Posterior cingulate gyrus (tissue), 11 donors: ENCODE measurements around the gene PGBD5.

Experiments
- DNase-seq, 10 donors: peaks; one replicate each; pipeline versions ENCODE4 v3.0.0 to v3.0.0-alpha.2; 2020 to 2021; ENCODE audit warnings: mixed read lengths in 3 of 10
- intact Hi-C: fragments of 100-400 bp; cut with DNase I; formaldehyde crosslinking; loops from one replicate; pipeline ENCODE4 v1.15.1; 2023

Gene PGBD5

GRCh38 chr1:230400007-230400344 is 26.2 kb downstream of the PGBD5 start:
- intact Hi-C loops = no loop called here

GRCh38 chr1:230399321-230400006 is 26.7 kb downstream of the PGBD5 start:
- intact Hi-C loops = no loop called here
- peak in 9 of 10 donors; percentile 42 to 94 (median 71) for DNase-seq

More at GRCh38 chr1:230400007-230400344, 26.2 kb downstream of the PGBD5 start:
- peak in 2 of 10 donors; percentile 47 to 90 for DNase-seq

DNA sequence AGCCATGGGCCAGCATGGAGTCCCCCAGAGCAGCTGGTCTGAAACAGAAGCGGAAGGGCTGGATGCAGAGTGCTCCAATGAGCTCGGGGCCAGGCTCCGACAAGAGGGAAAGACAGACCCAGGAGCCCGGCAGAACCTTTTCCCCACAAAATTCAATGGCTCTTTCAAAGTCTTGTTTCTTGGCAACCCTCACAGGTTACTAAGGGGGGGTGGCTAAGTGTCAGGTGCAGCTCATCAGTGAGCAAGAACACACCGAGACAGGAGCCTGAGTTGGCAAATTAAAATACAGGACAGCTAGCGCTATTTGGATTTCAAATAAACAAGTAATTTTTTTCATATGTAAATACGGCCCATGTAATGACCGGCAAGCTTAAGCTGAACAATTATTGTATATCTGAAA is 27.3 kb downstream of the PGBD5 start:
- no peak for DNase-seq
- intact Hi-C loops = no loop called here

GRCh38 chr1:230396966-230397365 is 29.2 kb downstream of the PGBD5 start:
- intact Hi-C loops = no loop called here
- no peak for DNase-seq

DNA sequence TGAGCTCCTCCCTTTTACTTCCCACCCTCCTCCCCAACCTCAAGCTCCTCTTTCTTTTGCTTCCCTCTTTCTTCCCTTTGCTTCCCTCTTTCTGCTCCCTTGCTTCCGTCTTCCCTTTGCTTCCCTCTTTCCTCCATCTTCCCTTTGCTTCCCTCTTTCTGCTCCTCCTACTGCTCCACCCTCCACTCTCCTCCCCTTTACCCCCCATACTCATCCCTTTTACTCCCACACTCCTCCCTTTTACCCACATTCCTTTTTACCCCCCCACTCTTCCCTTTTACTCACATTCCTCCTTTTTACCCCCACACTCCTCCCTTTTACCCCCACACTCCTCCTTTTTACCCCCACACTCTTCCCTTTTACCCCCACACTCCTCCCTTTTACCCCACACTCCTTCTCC is 30.2 kb downstream of the PGBD5 start:
- DNase-seq = no peak
- intact Hi-C loops = no loop called here

DNA sequence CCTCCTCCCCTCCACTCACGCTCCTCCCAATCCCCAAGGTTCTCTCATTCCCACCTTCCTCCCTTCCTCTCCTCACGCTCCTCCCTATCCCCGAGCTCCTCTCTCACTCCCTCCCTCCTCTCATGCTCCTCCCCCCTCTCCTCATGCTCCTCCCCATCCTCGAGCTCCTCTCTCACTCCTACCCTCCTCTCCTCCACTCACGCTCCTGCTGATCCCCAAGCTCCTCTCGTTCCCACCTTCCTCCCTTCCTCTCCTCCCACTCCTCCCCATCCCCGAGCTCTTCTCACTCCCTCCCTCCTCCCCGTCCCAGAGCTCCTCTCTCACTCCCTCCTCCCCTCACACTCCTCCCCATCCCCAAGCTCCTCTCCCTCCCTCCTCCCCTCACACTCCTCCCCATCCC is 31.4 kb downstream of the PGBD5 start:
- intact Hi-C loops = no loop called here
- DNase-seq = no peak

GRCh38 chr1:230394134-230394533 is 32.0 kb downstream of the PGBD5 start:
- DNase-seq = no peak
- intact Hi-C loops = no loop called here

GRCh38 chr1:230393722-230394121 is 32.4 kb downstream of the PGBD5 start:
- peak in 1 of 10 donors; percentile 89 for DNase-seq
- intact Hi-C loops = no loop called here

GRCh38 chr1:230392920-230393521 is 33.1 kb downstream of the PGBD5 start:
- no peak for DNase-seq
- intact Hi-C loops = no loop called here

GRCh38 chr1:230392536-230392909 is 33.6 kb downstream of the PGBD5 start:
- DNase-seq = no peak
- intact Hi-C loops = no loop called here

DNA sequence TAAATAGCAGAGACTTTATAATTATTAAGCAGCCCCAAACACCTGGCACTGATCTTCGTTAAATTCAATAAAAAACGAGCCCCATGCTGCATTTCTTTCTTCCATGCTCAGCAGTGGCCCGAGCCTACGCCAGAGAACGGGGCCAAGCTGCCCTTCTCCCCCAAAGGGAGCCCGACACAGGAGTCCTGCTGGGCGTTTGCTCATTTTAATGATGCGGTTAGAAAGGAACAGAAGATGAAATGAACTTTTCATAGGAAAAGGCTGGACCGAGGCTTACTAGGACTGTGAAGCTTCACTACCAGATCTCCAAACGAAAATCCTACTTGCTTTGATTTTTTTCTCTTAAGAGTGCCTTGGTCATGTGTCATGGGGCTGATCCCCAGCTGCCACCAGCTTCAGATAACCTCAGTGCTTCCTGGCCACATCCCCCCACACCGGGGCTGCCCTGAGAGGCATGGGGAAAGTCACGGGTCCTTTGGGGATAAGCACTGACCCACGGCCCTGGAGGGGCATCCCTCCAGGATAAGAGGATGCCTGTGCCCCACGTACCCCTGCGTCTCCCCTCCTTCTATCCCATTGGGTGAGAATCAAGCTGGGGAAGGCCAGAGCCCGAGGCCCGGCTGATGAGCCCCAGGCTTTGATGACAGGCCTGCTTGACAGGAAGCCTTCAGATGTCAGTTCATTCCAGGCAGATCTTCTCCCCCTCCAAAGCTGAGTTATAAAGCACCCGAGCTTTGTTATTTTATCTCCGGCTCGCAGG is 34.2 kb downstream of the PGBD5 start:
- DNase-seq = no peak

GRCh38 chr1:230390371-230390770 is 35.8 kb downstream of the PGBD5 start:
- peak in 1 of 10 donors; percentile 43 for DNase-seq
- intact Hi-C loops = no loop called here

More for the DNA sequence above, 34.2 kb downstream of the PGBD5 start:
- intact Hi-C loops = no loop called here

- no peak for DNase-seq
- intact Hi-C loops = no loop called here
Observed at GRCh38 chr1:230387876-230388275, 38.3 kb downstream of the PGBD5 start.

- intact Hi-C loops = no loop called here
- DNase-seq = no peak
Observed at GRCh38 chr1:230387296-230387695, 38.8 kb downstream of the PGBD5 start.

DNA sequence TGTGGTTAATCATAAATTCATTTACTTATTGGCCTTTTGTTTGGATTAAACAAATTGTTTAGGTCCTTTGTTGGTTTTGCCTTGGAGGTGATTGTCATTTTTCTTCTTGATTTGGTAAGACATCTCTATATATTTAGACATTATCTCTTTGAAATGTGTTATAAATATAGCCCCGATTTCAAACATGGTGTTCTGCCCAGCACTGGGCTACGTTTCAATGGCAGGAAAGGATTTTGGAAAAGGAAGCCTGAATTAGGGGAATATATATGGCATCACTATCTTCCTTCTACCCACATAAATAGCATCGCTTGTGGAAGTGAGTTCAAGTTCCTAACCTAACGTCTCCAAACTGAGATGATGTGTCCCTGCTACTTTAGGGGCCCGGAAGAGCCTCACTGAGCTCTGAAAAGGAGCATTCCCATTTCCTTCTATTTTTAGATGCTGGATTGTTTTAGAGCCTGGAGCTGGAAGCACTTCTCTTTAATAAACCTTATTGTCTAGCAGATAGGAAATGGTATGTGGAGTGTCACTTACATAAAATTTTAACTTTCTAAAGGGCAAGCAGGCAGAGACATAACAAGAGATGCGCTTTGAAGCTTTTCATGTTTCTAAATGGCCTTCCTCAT is 39.4 kb downstream of the PGBD5 start:
- no peak for DNase-seq
- intact Hi-C loops = no loop called here

DNA sequence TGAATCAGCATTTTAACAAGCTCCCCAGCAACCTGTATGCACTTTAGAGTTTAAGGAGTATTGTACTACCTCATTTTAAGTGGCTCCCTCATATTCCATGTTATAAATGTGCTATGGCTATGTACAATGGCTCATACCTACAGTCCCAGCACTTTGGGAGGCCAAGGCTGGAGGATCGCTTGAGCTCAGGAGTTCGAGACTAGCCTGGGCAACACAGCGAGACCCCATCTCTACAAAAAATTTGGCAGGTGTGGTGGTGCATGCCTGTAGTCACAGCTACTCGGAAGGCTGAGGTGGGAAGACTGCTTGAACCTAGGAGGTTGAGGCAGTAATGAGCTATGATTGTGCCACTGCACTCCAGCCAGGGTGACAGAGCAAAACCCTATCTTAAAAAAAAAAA is 40.2 kb downstream of the PGBD5 start:
- intact Hi-C loops = no loop called here
- no peak for DNase-seq

GRCh38 chr1:230385158-230385450 is 41.0 kb downstream of the PGBD5 start:
- DNase-seq = no peak
- intact Hi-C loops = no loop called here

DNA sequence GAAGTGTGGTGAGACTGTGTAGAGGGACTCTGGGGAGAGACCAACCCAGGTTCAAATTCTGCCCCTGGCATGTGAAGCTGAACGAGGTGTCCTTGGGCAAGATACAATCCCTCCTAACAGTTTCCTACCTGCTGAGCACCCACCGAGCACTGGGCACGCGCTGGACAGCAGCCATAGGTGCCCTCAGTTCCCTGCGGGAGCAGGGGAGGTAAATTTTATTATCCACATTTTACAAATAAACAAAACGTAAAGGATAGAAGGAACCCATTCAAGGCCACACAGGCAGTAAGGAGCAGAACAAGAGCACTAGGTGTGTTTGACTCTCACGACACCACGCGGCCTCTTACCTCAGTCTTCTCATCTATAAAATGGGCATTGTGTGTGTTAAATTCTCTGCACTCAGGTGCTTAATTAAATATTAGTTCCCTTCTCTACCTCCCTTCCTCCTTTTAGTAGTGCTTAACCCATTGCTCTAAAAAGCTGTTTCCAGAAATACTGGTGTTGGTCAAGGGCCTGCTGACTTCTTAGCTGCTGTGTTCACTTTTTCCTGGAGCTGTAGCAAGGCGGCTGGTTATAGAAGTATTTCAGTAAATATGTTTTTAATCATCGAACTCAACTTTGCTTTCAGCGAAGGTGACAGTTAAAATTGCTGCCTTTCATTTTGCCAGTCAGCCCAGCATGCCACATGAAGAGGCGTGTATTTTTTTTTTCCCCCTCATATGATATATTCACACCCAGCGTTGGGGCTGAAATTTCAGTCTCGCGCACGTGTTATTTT is 41.6 kb downstream of the PGBD5 start:
- intact Hi-C loops = no loop called here

GRCh38 chr1:230383425-230383824 is 42.7 kb downstream of the PGBD5 start:
- peak in 1 of 10 donors; percentile 51 for DNase-seq
- intact Hi-C loops = no loop called here

More for the DNA sequence above, 41.6 kb downstream of the PGBD5 start:
- DNase-seq = no peak

- peak in 2 of 10 donors; percentile 40 to 90 for DNase-seq
- intact Hi-C loops = no loop called here
Observed at GRCh38 chr1:230382001-230382491, 44.1 kb downstream of the PGBD5 start.

- DNase-seq = no peak
- intact Hi-C loops = no loop called here
Observed at GRCh38 chr1:230381585-230381984, 44.5 kb downstream of the PGBD5 start.
